ENCODE measurements around the gene PHKG2. TPM values are rescaled to one million over a fixed set of nuclear protein-coding genes. Genes with fewer than 3 reads are reported as not detected.

The PHKG2 gene
- polyA plus RNA-seq, 4 donors, result 19.4 to 44.5 (median 26.0) TPM

GRCh38 chr16:30787613-30788378 is 39.6 kb downstream of the PHKG2 start:
- no peak for DNase-seq (ENCODE audit: low read depth in 4 of 4, low spot score in 3 of 4)

- DNase-seq (ENCODE audit: low read depth in 4 of 4, low spot score in 3 of 4), result no peak
Observed at GRCh38 chr16:30793508-30794069, 45.4 kb downstream of the PHKG2 start.

- DNase-seq (ENCODE audit: low read depth in 4 of 4, low spot score in 3 of 4), result no peak
Observed at GRCh38 chr16:30794634-30795033, 46.4 kb downstream of the PHKG2 start.

- DNase-seq (ENCODE audit: low read depth in 4 of 4, low spot score in 3 of 4), result no peak
Observed at GRCh38 chr16:30797670-30798309, 49.6 kb downstream of the PHKG2 start.

Other genes with a start within 250 kb of the PHKG2 start
- gene ZNF768, start 221.9 kb upstream of the PHKG2 start, polyA plus RNA-seq (ENCODE audit: insufficient read length in 4 of 4), result 10 to 100 TPM; 36.0 to 69.0 (median 50.0) TPM
- 10 to 100 TPM in 3 of 4 donors, 1 to 10 TPM in 1; 8.8 to 10.6 (median 10.5) TPM for gene ZNF747, start 213.6 kb upstream of the PHKG2 start, polyA plus RNA-seq (ENCODE audit: insufficient read length in 4 of 4)
- 10 to 100 TPM; 10.2 to 15.4 (median 11.6) TPM for gene ZNF764, start 190.1 kb upstream of the PHKG2 start, polyA plus RNA-seq (ENCODE audit: insufficient read length in 4 of 4)
- gene ZNF688, start 176.7 kb upstream of the PHKG2 start, polyA plus RNA-seq (ENCODE audit: insufficient read length in 4 of 4), result 10 to 100 TPM; 10.5 to 17.5 (median 13.3) TPM
- gene ZNF785, start 162.7 kb upstream of the PHKG2 start, polyA plus RNA-seq (ENCODE audit: insufficient read length in 4 of 4), result 10 to 100 TPM; 16.8 to 31.6 (median 19.6) TPM
- 10 to 100 TPM; 10.6 to 14.6 (median 13.2) TPM for gene ZNF689, start 138.0 kb upstream of the PHKG2 start, polyA plus RNA-seq (ENCODE audit: insufficient read length in 4 of 4)
- gene PRR14, start 97.5 kb upstream of the PHKG2 start, polyA plus RNA-seq (ENCODE audit: insufficient read length in 4 of 4), result 10 to 100 TPM; 32.8 to 54.7 (median 44.2) TPM
- 10 to 100 TPM; 45.4 to 85.1 (median 52.8) TPM for gene FBRS, start 90.0 kb upstream of the PHKG2 start, polyA plus RNA-seq (ENCODE audit: insufficient read length in 4 of 4)
- 10 to 100 TPM; 27.7 to 44.9 (median 33.2) TPM for gene SRCAP, start 49.3 kb upstream of the PHKG2 start, polyA plus RNA-seq (ENCODE audit: insufficient read length in 4 of 4)
- 10 to 100 TPM in 1 of 4 donors, 1 to 10 TPM in 3; 2.2 to 12.2 (median 8.5) TPM for gene CFAP119, start 13.6 kb downstream of the PHKG2 start, polyA plus RNA-seq (ENCODE audit: insufficient read length in 4 of 4)
- gene RNF40, start 13.9 kb downstream of the PHKG2 start, polyA plus RNA-seq (ENCODE audit: insufficient read length in 4 of 4), result 100 to 1,000 TPM; 108 to 129 (median 121) TPM
- 10 to 100 TPM; 20.2 to 27.7 (median 27.0) TPM for gene ZNF629, start 38.8 kb downstream of the PHKG2 start, polyA plus RNA-seq (ENCODE audit: insufficient read length in 4 of 4)
- gene BCL7C, start 145.7 kb downstream of the PHKG2 start, polyA plus RNA-seq (ENCODE audit: insufficient read length in 4 of 4), result 10 to 100 TPM; 35.3 to 51.7 (median 43.7) TPM
- gene CTF1, start 148.2 kb downstream of the PHKG2 start, polyA plus RNA-seq (ENCODE audit: insufficient read length in 4 of 4), result 1 to 10 TPM; 6.9 to 8.8 (median 7.7) TPM
- 10 to 100 TPM; 16.5 to 35.4 (median 18.3) TPM for gene FBXL19, start 175.1 kb downstream of the PHKG2 start, polyA plus RNA-seq (ENCODE audit: insufficient read length in 4 of 4)
- 10 to 100 TPM; 13.1 to 18.7 (median 17.4) TPM for gene ORAI3, start 200.6 kb downstream of the PHKG2 start, polyA plus RNA-seq (ENCODE audit: insufficient read length in 4 of 4)
- 10 to 100 TPM; 15.2 to 20.7 (median 15.7) TPM for gene SETD1A, start 209.3 kb downstream of the PHKG2 start, polyA plus RNA-seq (ENCODE audit: insufficient read length in 4 of 4)
- gene HSD3B7, start 236.8 kb downstream of the PHKG2 start, polyA plus RNA-seq (ENCODE audit: insufficient read length in 4 of 4), result 10 to 100 TPM in 2 of 4 donors, 1 to 10 TPM in 2; 6.7 to 11.8 (median 8.9) TPM

Data from left renal pelvis (tissue), 4 donors.